ENCODE measurements around the gene PLCB2. TPM values are rescaled to one million over a fixed set of nuclear protein-coding genes. Genes with fewer than 3 reads are reported as not detected.

Gene PLCB2
- total and polyA plus RNA-seq, 4 experiments from 2014 or later, result 22.6 to 219 (median 124) TPM

GRCh38 chr15:40252438-40253166 is 55.1 kb downstream of the PLCB2 start:
- intact Hi-C loops (cut with micrococcal nuclease), result no loop called here
- peak overlapping the region in 2 of 7 donors; percentile 21 to 70 for H3K27ac Mint-ChIP-seq
- H3K9me3 Mint-ChIP-seq, result peaks cover 0 to 1% (median 0%) of the 10 kb centered on the region in 8 donors
- no peaks in the 10 kb centered on the region for H3K36me3 ChIP-seq (ENCODE audit: insufficient read depth, low read length)
- CTCF ChIA-PET (ENCODE audit: partially characterized antibody), result no interaction called here
- peak in 3 of 5 donors; percentile 7 to 15 (median 12) for DNase-seq
- H3K4me1 ChIP-seq (ENCODE audit: insufficient read depth, low read length), result peaks cover 5% of the 10 kb centered on the region
- peaks cover 2 to 18% (median 12%) of the 10 kb centered on the region in 4 donors for H3K4me1 Mint-ChIP-seq
- H3K27ac ChIP-seq (ENCODE audit: low read depth, low read length), result no peak overlapping the region
- POLR2A ChIA-PET (ENCODE audit: partially characterized antibody), result interaction anchor here (1.0 kb wide), 1 partner anchor 14 kb away, joined by 3 read pairs; the partner anchor contains the start of gene PAK6
- peak overlapping the region; percentile 23 to 51 for H3K4me3 ChIP-seq (ENCODE audit: low read length in 2 of 2)
- H3K9me3 ChIP-seq (ENCODE audit: control insufficient read depth in 1 of 2, low read length in 2 of 2), result no peaks in the 10 kb centered on the region
- H3K4me3 Mint-ChIP-seq, result peak overlapping the region; percentile 50 to 84 (median 76)
- peaks cover 16% of the 10 kb centered on the region in 2 donors for H3K27me3 Mint-ChIP-seq
- peaks cover 7% of the 10 kb centered on the region for H3K27me3 ChIP-seq (ENCODE audit: insufficient read depth, low read length)
- H3K36me3 Mint-ChIP-seq, result no peaks in the 10 kb centered on the region

GRCh38 chr15:40252141-40252437 is 55.6 kb downstream of the PLCB2 start:
- H3K27me3 ChIP-seq (ENCODE audit: insufficient read depth, low read length), result peaks cover 7% of the 10 kb centered on the region
- peaks cover 16% of the 10 kb centered on the region in 2 donors for H3K27me3 Mint-ChIP-seq
- CTCF ChIA-PET (ENCODE audit: partially characterized antibody), result no interaction called here

GRCh38 chr15:40251486-40252140 is 56.1 kb downstream of the PLCB2 start:
- no peak for DNase-seq
- Histone ChIP-seq H3K4me1 (ENCODE audit: insufficient read depth, low read length) (peaks cover 5% of the 10 kb centered on the region), H3K36me3 (ENCODE audit: insufficient read depth, low read length) (no peaks in the 10 kb centered on the region), H3K9me3 (ENCODE audit: control insufficient read depth in 1 of 2, low read length in 2 of 2) (no peaks in the 10 kb centered on the region), H3K4me3 (ENCODE audit: low read length in 2 of 2) (no peak overlapping the region), H3K27me3 (ENCODE audit: insufficient read depth, low read length) (peaks cover 7% of the 10 kb centered on the region), H3K27ac (ENCODE audit: low read depth, low read length) (no peak overlapping the region)
- H3K27me3 Mint-ChIP-seq, result peaks cover 16% of the 10 kb centered on the region in 2 donors
- POLR2A ChIA-PET (ENCODE audit: partially characterized antibody), result no interaction called here
- H3K4me3 Mint-ChIP-seq, result peak overlapping the region; percentile 13 to 75 (median 62)
- peaks cover 2 to 17% (median 11%) of the 10 kb centered on the region in 4 donors for H3K4me1 Mint-ChIP-seq
- H3K36me3 Mint-ChIP-seq, result no peaks in the 10 kb centered on the region
- peak overlapping the region in 1 of 7 donors; percentile 2 for H3K27ac Mint-ChIP-seq
- CTCF ChIA-PET (ENCODE audit: partially characterized antibody), result interaction anchor here (1.7 kb wide), 1 partner anchor 34 kb away, joined by 4 read pairs; no protein-coding TSS in a partner anchor
- intact Hi-C loops (cut with micrococcal nuclease), result no loop called here
- peaks cover 0 to 1% (median 0%) of the 10 kb centered on the region in 8 donors for H3K9me3 Mint-ChIP-seq

More at GRCh38 chr15:40252141-40252437, 55.6 kb downstream of the PLCB2 start:
- DNase-seq, result no peak
- intact Hi-C loops (cut with micrococcal nuclease), result no loop called here
- POLR2A ChIA-PET (ENCODE audit: partially characterized antibody), result interaction anchor here (1.0 kb wide), 1 partner anchor 13 kb away, joined by 3 read pairs; the partner anchor contains the start of gene PAK6
- Mint-ChIP-seq H3K27ac (no peak overlapping the region), H3K4me3 (peak overlapping the region in 3 of 8 donors; percentile 10 to 63 (median 62)), H3K36me3 (no peaks in the 10 kb centered on the region), H3K9me3 (peaks cover 0 to 1% (median 0%) of the 10 kb centered on the region in 8 donors), H3K4me1 (peaks cover 2 to 18% (median 12%) of the 10 kb centered on the region in 4 donors)
- no peak overlapping the region for H3K4me3 ChIP-seq (ENCODE audit: low read length in 2 of 2)
- peaks cover 5% of the 10 kb centered on the region for H3K4me1 ChIP-seq (ENCODE audit: insufficient read depth, low read length)
- no peak overlapping the region for H3K27ac ChIP-seq (ENCODE audit: low read depth, low read length)
- H3K36me3 ChIP-seq (ENCODE audit: insufficient read depth, low read length), result no peaks in the 10 kb centered on the region
- no peaks in the 10 kb centered on the region for H3K9me3 ChIP-seq (ENCODE audit: control insufficient read depth in 1 of 2, low read length in 2 of 2)

GRCh38 chr15:40250771-40251483 is 56.8 kb downstream of the PLCB2 start:
- Histone ChIP-seq H3K27me3 (ENCODE audit: insufficient read depth, low read length) (peaks cover 7% of the 10 kb centered on the region), H3K9me3 (ENCODE audit: control insufficient read depth in 1 of 2, low read length in 2 of 2) (no peaks in the 10 kb centered on the region), H3K36me3 (ENCODE audit: insufficient read depth, low read length) (no peaks in the 10 kb centered on the region), H3K27ac (ENCODE audit: low read depth, low read length) (no peak overlapping the region), H3K4me3 (ENCODE audit: low read length in 2 of 2) (no peak overlapping the region), H3K4me1 (ENCODE audit: insufficient read depth, low read length) (peaks cover 5% of the 10 kb centered on the region)
- ChIA-PET CTCF (ENCODE audit: partially characterized antibody) (interaction anchor here (1.7 kb wide), 1 partner anchor 34 kb away, joined by 4 read pairs; no protein-coding TSS in a partner anchor), POLR2A (ENCODE audit: partially characterized antibody) (no interaction called here)
- H3K36me3 Mint-ChIP-seq, result no peaks in the 10 kb centered on the region
- peaks cover 2 to 17% (median 7%) of the 10 kb centered on the region in 4 donors for H3K4me1 Mint-ChIP-seq
- peak overlapping the region; percentile 13 to 75 (median 62) for H3K4me3 Mint-ChIP-seq
- H3K27me3 Mint-ChIP-seq, result peaks cover 16% of the 10 kb centered on the region in 2 donors
- intact Hi-C loops (cut with micrococcal nuclease), result no loop called here
- peaks cover 0 to 1% (median 0%) of the 10 kb centered on the region in 8 donors for H3K9me3 Mint-ChIP-seq
- H3K27ac Mint-ChIP-seq, result no peak overlapping the region
- no peak for DNase-seq

GRCh38 chr15:40250304-40250656 is 57.5 kb downstream of the PLCB2 start:
- Mint-ChIP-seq H3K4me1 (peaks cover 2 to 17% (median 7%) of the 10 kb centered on the region in 4 donors), H3K27me3 (peaks cover 16% of the 10 kb centered on the region in 2 donors), H3K27ac (no peak overlapping the region), H3K4me3 (no peak overlapping the region), H3K36me3 (no peaks in the 10 kb centered on the region), H3K9me3 (peaks cover 0 to 1% (median 0%) of the 10 kb centered on the region in 8 donors)
- Histone ChIP-seq H3K27ac (ENCODE audit: low read depth, low read length) (no peak overlapping the region), H3K36me3 (ENCODE audit: insufficient read depth, low read length) (no peaks in the 10 kb centered on the region), H3K4me3 (ENCODE audit: low read length in 2 of 2) (no peak overlapping the region), H3K9me3 (ENCODE audit: control insufficient read depth in 1 of 2, low read length in 2 of 2) (no peaks in the 10 kb centered on the region), H3K4me1 (ENCODE audit: insufficient read depth, low read length) (peaks cover 5% of the 10 kb centered on the region), H3K27me3 (ENCODE audit: insufficient read depth, low read length) (peaks cover 7% of the 10 kb centered on the region)
- intact Hi-C loops (cut with micrococcal nuclease), result no loop called here
- ChIA-PET CTCF (ENCODE audit: partially characterized antibody) (interaction anchor here (1.7 kb wide), 1 partner anchor 33 kb away, joined by 4 read pairs; no protein-coding TSS in a partner anchor), POLR2A (ENCODE audit: partially characterized antibody) (no interaction called here)
- DNase-seq, result no peak

GRCh38 chr15:40249477-40250303 is 58.0 kb downstream of the PLCB2 start:
- Mint-ChIP-seq H3K36me3 (no peaks in the 10 kb centered on the region), H3K4me3 (no peak overlapping the region), H3K27me3 (peaks cover 16% of the 10 kb centered on the region in 2 donors), H3K27ac (peak overlapping the region in 1 of 7 donors; percentile 20), H3K4me1 (peaks cover 2 to 17% (median 7%) of the 10 kb centered on the region in 4 donors), H3K9me3 (peaks cover 0 to 1% (median 0%) of the 10 kb centered on the region in 8 donors)
- no peak overlapping the region for H3K4me3 ChIP-seq (ENCODE audit: low read length in 2 of 2)
- H3K27ac ChIP-seq (ENCODE audit: low read depth, low read length), result no peak overlapping the region
- intact Hi-C loops (cut with micrococcal nuclease), result no loop called here
- peaks cover 5% of the 10 kb centered on the region for H3K4me1 ChIP-seq (ENCODE audit: insufficient read depth, low read length)
- ChIA-PET POLR2A (ENCODE audit: partially characterized antibody) (no interaction called here), CTCF (ENCODE audit: partially characterized antibody) (interaction anchor here (1.7 kb wide), 1 partner anchor 33 kb away, joined by 4 read pairs; no protein-coding TSS in a partner anchor)
- no peaks in the 10 kb centered on the region for H3K9me3 ChIP-seq (ENCODE audit: control insufficient read depth in 1 of 2, low read length in 2 of 2)
- DNase-seq, result no peak
- no peaks in the 10 kb centered on the region for H3K36me3 ChIP-seq (ENCODE audit: insufficient read depth, low read length)
- H3K27me3 ChIP-seq (ENCODE audit: insufficient read depth, low read length), result peaks cover 7% of the 10 kb centered on the region

Measured in CD4-positive, alpha-beta memory T cell (primary cell).